ENCODE results near the gene NFAM1. TPM values are rescaled to one million over a fixed set of nuclear protein-coding genes. Genes with fewer than 3 reads are reported as not detected.

Gene NFAM1
- total and polyA plus RNA-seq, 2 donors (not counting 3 experiments of a cell fraction or from before 2014, with no cell fraction given), result not detected

- H3K9me3 ChIP-seq (replicated peaks; ENCODE audit: control insufficient read depth, insufficient read depth, low read length), result no peaks in the 10 kb centered on the region
- H3K27ac ChIP-seq (ENCODE audit: insufficient read depth, low read depth, low read length), result no peak overlapping the region
- intact Hi-C loops (cut with micrococcal nuclease) (no loop called here), dilution Hi-C loops (cut with MboI; ENCODE audit: extremely low pct_ligation_motif_present, low sequenced_read_pairs) (no loop called here)
- ChIA-PET POLR2A (no interaction called here), CTCF (interaction anchor here (1.0 to 1.2 kb wide), 2 partner anchors 18 to 103 kb away, joined by 3 read pairs; no protein-coding TSS in a partner anchor)
- peaks cover 2 to 9% of the 10 kb centered on the region in 2 experiments for H3K27me3 ChIP-seq (ENCODE audit: control insufficient read depth in 2 of 2, insufficient read depth in 2 of 2, low read length in 2 of 2)
- DNase-seq (ENCODE audit: low read depth, low spot score) (no peak), FAIRE-seq (no peak)
- no peaks in the 10 kb centered on the region for H3K4me1 ChIP-seq (ENCODE audit: control insufficient read depth, extremely low read depth, insufficient read depth, low read length)
- no peaks in the 10 kb centered on the region for H3K79me2 ChIP-seq (ENCODE audit: control insufficient read depth, insufficient read depth, low read length)
- TF ChIP-seq FOS (IDR thresholded peaks at IDR 0.05; ENCODE audit: borderline replicate concordance, insufficient read depth, low read length) (no peak), MYC (IDR thresholded peaks at IDR 0.05; ENCODE audit: low read depth, low read length) (no peak), GATA2 (IDR thresholded peaks at IDR 0.05; ENCODE audit: insufficient read depth, insufficient read length, low read depth, low read length) (no peak), POLR2AphosphoS5 (IDR thresholded peaks at IDR 0.05; ENCODE audit: insufficient read depth, low read depth, low read length) (no peak), CTCF (IDR thresholded peaks at IDR 0.05; ENCODE audit: extremely low read depth in 1 of 2, insufficient read depth in 1 of 2, low read depth in 1 of 2, low read length in 2 of 2) (no peak), POLR2A (IDR thresholded peaks at IDR 0.05; ENCODE audit: low read depth, low read length) (no peak), MAX (IDR thresholded peaks at IDR 0.05; ENCODE audit: insufficient read depth, insufficient read length) (no peak), JUN (IDR thresholded peaks at IDR 0.05; ENCODE audit: borderline replicate concordance, insufficient read depth, insufficient read length, low read depth) (no peak), EZH2 (IDR thresholded peaks at IDR 0.05; ENCODE audit: borderline replicate concordance, low read depth, low read length, severe bottlenecking) (no peak)
- H3K9me1 ChIP-seq (replicated peaks; ENCODE audit: control insufficient read depth, extremely low read depth, insufficient read depth, low read length), result no peaks in the 10 kb centered on the region
- no peak overlapping the region for H3K4me3 ChIP-seq (replicated peaks in 1 of 3; ENCODE audit: insufficient read depth in 1 of 3, low read depth in 1 of 3, low read length in 3 of 3)
- no peaks in the 10 kb centered on the region for H4K20me1 ChIP-seq (replicated peaks; ENCODE audit: control insufficient read depth, extremely low read depth, insufficient read depth, low read length)
- H3K4me2 ChIP-seq (ENCODE audit: insufficient read depth, low read length), result no peak overlapping the region
- no peaks in the 10 kb centered on the region for H3K36me3 ChIP-seq (ENCODE audit: control insufficient read depth in 2 of 2, extremely low read depth in 1 of 2, insufficient read depth in 2 of 2, low read length in 2 of 2)
- no peak overlapping the region for H2AFZ ChIP-seq (ENCODE audit: low read depth, low read length)
- H3K9ac ChIP-seq (replicated peaks; ENCODE audit: extremely low read depth, insufficient read depth, low read length), result no peak overlapping the region
- BruUV-seq (replicated peaks), result no TSS peak
These were observed 90.4 kb downstream of the NFAM1 start for GRCh38 chr22:42341779-42342178.

Measured in endothelial cell of umbilical vein (primary cell).